ENCODE data around the gene KRT24. TPM values are rescaled to one million over a fixed set of nuclear protein-coding genes. Genes with fewer than 3 reads are reported as not detected.

The KRT24 gene
- total RNA-seq, 1 donor from 2014 or later, result not detected

DNA sequence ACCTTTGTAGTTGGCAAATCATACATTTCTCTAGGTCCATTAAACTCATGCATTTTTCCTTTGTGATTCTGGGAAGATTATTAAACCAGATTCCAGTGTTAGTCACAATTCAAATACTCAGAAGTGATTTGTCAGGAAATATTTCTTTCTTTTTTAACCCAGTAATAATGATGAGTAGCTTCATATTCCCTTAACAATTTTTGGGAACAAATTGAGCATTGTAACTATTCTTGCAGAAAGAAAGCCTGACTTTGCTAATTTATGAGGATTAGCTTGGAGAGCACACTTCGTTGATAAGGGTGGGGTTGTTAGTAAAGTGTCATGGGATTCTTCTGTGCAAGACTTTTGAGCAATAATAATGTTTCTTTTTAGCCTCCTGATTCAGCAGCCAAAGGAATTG, 18.7 kb upstream of the KRT24 start:
- DNase-seq (ENCODE audit: low spot score), result no peak
- no peaks in the 10 kb centered on the region for H3K36me3 Mint-ChIP-seq (ENCODE audit: low read depth, unreplicated experiment)

DNA sequence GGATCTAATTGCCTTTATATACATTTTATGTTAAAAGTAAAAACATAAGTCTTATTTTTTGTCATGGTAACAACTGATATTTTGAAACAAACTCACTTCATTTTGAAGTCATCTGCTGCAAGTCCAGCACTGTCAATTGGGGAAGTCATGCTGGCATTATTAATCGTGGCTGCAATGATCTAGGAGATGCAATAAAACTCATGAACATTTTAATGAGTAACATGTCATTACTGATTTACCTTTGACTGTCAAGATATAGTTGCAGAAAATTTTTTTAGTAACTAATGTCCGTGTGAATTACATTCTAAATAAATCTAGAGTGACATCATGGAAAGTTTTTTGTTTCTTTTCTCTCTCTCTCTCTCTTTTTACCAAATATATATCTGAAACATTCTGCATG, 17.3 kb upstream of the KRT24 start:
- no peak overlapping the region for H3K27ac Mint-ChIP-seq (ENCODE audit: unreplicated experiment)
- no peak for DNase-seq (ENCODE audit: low spot score)
- H3K4me3 Mint-ChIP-seq (ENCODE audit: unreplicated experiment), result no peak overlapping the region
- H3K9me3 Mint-ChIP-seq (ENCODE audit: unreplicated experiment), result no peaks in the 10 kb centered on the region
- no peaks in the 10 kb centered on the region for H3K4me1 Mint-ChIP-seq (ENCODE audit: unreplicated experiment)
- TF ChIP-seq, protein P1, sequence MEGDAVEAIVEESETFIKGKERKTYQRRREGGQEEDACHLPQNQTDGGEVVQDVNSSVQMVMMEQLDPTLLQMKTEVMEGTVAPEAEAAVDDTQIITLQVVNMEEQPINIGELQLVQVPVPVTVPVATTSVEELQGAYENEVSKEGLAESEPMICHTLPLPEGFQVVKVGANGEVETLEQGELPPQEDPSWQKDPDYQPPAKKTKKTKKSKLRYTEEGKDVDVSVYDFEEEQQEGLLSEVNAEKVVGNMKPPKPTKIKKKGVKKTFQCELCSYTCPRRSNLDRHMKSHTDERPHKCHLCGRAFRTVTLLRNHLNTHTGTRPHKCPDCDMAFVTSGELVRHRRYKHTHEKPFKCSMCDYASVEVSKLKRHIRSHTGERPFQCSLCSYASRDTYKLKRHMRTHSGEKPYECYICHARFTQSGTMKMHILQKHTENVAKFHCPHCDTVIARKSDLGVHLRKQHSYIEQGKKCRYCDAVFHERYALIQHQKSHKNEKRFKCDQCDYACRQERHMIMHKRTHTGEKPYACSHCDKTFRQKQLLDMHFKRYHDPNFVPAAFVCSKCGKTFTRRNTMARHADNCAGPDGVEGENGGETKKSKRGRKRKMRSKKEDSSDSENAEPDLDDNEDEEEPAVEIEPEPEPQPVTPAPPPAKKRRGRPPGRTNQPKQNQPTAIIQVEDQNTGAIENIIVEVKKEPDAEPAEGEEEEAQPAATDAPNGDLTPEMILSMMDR (IDR thresholded peaks at IDR 0.05; ENCODE audit: unreplicated experiment), result no peak
- H3K36me3 Mint-ChIP-seq (ENCODE audit: low read depth, unreplicated experiment), result no peaks in the 10 kb centered on the region
- peaks cover 3% of the 10 kb centered on the region for H3K27me3 Mint-ChIP-seq (ENCODE audit: unreplicated experiment)

More for the DNA sequence above, 18.7 kb upstream of the KRT24 start:
- TF ChIP-seq, protein P1 (IDR thresholded peaks at IDR 0.05; ENCODE audit: unreplicated experiment), result no peak
- H3K4me1 Mint-ChIP-seq (ENCODE audit: unreplicated experiment), result no peaks in the 10 kb centered on the region
- H3K27ac Mint-ChIP-seq (ENCODE audit: unreplicated experiment), result no peak overlapping the region
- H3K27me3 Mint-ChIP-seq (ENCODE audit: unreplicated experiment), result peaks cover 3% of the 10 kb centered on the region
- H3K9me3 Mint-ChIP-seq (ENCODE audit: unreplicated experiment), result no peaks in the 10 kb centered on the region
- no peak overlapping the region for H3K4me3 Mint-ChIP-seq (ENCODE audit: unreplicated experiment)

DNA sequence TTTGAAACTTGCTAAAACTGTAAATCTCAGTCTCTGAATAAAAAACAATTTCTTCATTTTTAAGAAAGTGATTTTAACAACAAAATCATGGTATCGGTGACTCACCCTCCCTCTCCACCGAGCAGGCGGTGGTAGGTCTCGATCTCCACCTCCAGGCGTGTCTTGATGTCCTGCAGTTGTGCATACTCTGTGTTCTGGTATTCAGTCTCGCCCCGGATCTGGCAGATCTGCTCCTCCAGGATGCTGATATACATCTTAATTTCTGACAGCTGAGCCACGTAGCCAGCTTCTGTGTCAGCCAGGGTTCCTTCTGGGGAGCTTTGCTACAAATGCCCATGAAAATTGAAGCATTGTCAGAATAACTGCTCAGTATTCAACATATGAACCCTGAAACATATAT, 15.4 kb upstream of the KRT24 start:
- H3K4me1 Mint-ChIP-seq (ENCODE audit: unreplicated experiment), result no peaks in the 10 kb centered on the region
- no peak overlapping the region for H3K4me3 Mint-ChIP-seq (ENCODE audit: unreplicated experiment)
- no peak overlapping the region for H3K27ac Mint-ChIP-seq (ENCODE audit: unreplicated experiment)
- TF ChIP-seq, protein P1 (IDR thresholded peaks at IDR 0.05; ENCODE audit: unreplicated experiment), result no peak
- peaks cover 2% of the 10 kb centered on the region for H3K27me3 Mint-ChIP-seq (ENCODE audit: unreplicated experiment)
- no peaks in the 10 kb centered on the region for H3K36me3 Mint-ChIP-seq (ENCODE audit: low read depth, unreplicated experiment)
- no peaks in the 10 kb centered on the region for H3K9me3 Mint-ChIP-seq (ENCODE audit: unreplicated experiment)
- DNase-seq (ENCODE audit: low spot score), result no peak

DNA sequence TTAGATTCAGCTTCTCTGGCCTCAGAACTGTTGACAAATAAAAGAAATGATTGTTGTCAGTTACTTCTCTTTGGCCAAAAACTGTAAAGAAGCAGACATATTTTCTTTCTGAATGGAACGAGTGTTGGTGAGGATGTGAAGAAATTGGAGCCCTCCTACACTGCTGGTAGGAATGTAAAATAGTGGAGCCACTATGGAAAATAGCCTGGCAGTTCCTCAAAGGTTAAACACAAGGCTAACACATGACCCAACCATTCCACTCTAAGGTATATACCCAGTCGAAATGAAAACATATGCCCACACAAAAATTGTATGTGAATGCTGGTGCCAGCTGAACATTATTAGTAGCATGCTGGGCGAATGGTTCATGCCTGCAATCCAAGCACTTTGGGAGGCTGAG, 14.2 kb upstream of the KRT24 start:
- peaks cover 2% of the 10 kb centered on the region for H3K27me3 Mint-ChIP-seq (ENCODE audit: unreplicated experiment)
- H3K9me3 Mint-ChIP-seq (ENCODE audit: unreplicated experiment), result no peaks in the 10 kb centered on the region
- no peaks in the 10 kb centered on the region for H3K36me3 Mint-ChIP-seq (ENCODE audit: low read depth, unreplicated experiment)
- H3K4me3 Mint-ChIP-seq (ENCODE audit: unreplicated experiment), result no peak overlapping the region
- DNase-seq (ENCODE audit: low spot score), result no peak
- H3K4me1 Mint-ChIP-seq (ENCODE audit: unreplicated experiment), result no peaks in the 10 kb centered on the region
- no peak overlapping the region for H3K27ac Mint-ChIP-seq (ENCODE audit: unreplicated experiment)
- TF ChIP-seq, protein P1 (IDR thresholded peaks at IDR 0.05; ENCODE audit: unreplicated experiment), result no peak

DNA sequence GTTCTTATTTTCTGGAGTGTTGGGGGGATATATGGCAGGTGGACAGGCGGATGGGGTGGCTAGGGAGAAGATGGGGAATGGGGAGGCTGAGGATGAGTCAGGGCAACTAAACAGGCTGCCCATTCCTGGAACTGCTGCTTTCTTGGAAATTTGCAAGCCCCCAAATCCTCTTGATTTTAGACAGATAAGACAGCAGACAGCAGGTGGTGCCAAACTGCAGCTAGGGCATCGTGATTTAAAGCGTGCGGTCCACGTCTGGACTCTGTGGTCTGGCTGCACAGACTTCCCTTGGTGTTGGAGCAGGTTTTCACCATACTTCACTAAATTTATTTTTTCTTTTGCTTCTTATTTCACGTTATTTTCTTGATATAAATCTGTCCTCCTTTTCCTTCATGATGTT, 10.9 kb upstream of the KRT24 start:
- TF ChIP-seq, protein P1 (IDR thresholded peaks at IDR 0.05; ENCODE audit: unreplicated experiment), result no peak
- DNase-seq (ENCODE audit: low spot score), result no peak
- Mint-ChIP-seq H3K27me3 (ENCODE audit: unreplicated experiment) (peaks cover 6% of the 10 kb centered on the region), H3K9me3 (ENCODE audit: unreplicated experiment) (no peaks in the 10 kb centered on the region), H3K4me3 (ENCODE audit: unreplicated experiment) (no peak overlapping the region), H3K36me3 (ENCODE audit: low read depth, unreplicated experiment) (no peaks in the 10 kb centered on the region), H3K4me1 (ENCODE audit: unreplicated experiment) (no peaks in the 10 kb centered on the region), H3K27ac (ENCODE audit: unreplicated experiment) (no peak overlapping the region)

Data from endothelial cell (in vitro differentiated cells).